ENCODE measurements around the gene C19orf44.

- TF ChIP-seq CTCF (optimal IDR thresholded peaks at IDR 0.05 in 1 of 3, IDR thresholded peaks at IDR 0.05 in 1 of 3, conservative IDR thresholded peaks at IDR 0.05 in 1 of 3; ENCODE audit: extremely low read depth in 1 of 3, insufficient read depth in 2 of 3, low read length in 3 of 3), result no peak
- TF ChIP-seq EZH2 (IDR thresholded peaks at IDR 0.05; ENCODE audit: low read length), result no peak
Measured at GRCh38 chr19:16561382-16561781, 65.2 kb downstream of the C19orf44 start.
